Nephron (organoid): Measurements from ENCODE around the gene FOXL3.

Experiments used
- H3K27ac Mint-ChIP-seq, 3 experiments: 2 replicates each; pipeline ENCODE4 v1.8.0; 2020; ENCODE audit warnings: mixed read lengths in 3 of 3, mild to moderate bottlenecking in 2 of 3, moderate library complexity in 1 of 3
- H3K27me3 Mint-ChIP-seq: 2 replicates; pipeline ENCODE4 v1.8.0; 2021; ENCODE audit warnings: low read depth, mild to moderate bottlenecking, moderate library complexity, mixed read lengths
- H3K36me3 Mint-ChIP-seq: 2 replicates; pipeline ENCODE4 v1.8.0; 2020; ENCODE audit warnings: low read depth, mixed read lengths
- H3K4me1 Mint-ChIP-seq: 2 replicates; pipeline ENCODE4 v1.8.0; 2020; ENCODE audit warnings: mixed read lengths
- H3K4me3 Mint-ChIP-seq, 3 experiments: 2 replicates each; pipeline ENCODE4 v1.8.0; 2020; ENCODE audit warnings: mild to moderate bottlenecking in 3 of 3, mixed read lengths in 3 of 3, moderate library complexity in 2 of 3
- H3K9me3 Mint-ChIP-seq: 2 replicates; pipeline ENCODE4 v1.8.0; 2020; ENCODE audit warnings: mixed read lengths
- TF ChIP-seq, protein P1 (sequence below), 3 experiments: fragments of 200-600 bp; sonication (generic); IDR thresholded peaks; one replicate each; pipeline ENCODE4 v1.5.0; 2021; ENCODE audit warnings: antibody characterized with exemption in 3 of 3; ENCODE audit not compliant: unreplicated experiment in 3 of 3

Gene FOXL3

DNA sequence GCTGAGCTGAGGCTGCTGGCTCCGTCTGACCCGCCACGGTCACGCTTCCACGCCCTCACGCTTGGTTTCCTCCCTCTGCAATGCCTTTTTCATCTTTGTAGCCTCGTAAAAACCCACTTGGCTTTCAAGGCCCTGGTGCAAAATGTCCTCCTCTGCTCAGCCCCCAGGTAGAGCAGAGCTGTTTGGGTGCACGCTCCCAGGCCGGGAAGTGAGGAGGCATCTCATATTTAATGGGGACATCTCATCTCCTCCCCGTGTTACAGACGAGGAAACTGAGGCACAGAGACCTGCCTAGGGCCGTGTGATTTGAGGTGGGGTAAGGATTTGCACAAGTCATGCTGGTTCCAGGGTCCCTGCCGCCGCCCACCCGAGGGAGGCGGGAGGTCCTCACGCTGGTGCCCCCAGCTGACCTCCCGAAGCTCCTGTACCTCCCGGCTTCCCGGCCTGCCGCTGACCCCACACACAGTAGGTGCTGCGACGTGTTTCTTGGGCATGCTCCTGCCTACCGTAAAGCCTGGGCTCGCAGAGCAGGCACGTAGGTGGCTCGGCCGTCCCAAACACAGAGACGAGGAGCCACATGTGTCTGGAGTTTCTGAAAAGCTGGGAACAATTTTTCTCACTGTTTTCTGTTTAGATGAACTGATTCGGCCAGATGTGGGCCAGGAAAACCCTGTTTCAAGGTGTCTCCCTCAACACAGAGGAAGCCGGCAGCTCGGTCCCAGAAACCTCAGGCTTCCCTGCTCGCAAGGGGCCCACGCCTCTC lies 11.5 kb downstream of the FOXL3 start:
- Mint-ChIP-seq H3K4me1 (peaks cover 11% of the 10 kb centered on the region), H3K9me3 (no peaks in the 10 kb centered on the region), H3K4me3 (no peak overlapping the region), H3K27ac (no peak overlapping the region), H3K27me3 (peaks cover 34% of the 10 kb centered on the region), H3K36me3 (no peaks in the 10 kb centered on the region)
- TF ChIP-seq, protein P1, sequence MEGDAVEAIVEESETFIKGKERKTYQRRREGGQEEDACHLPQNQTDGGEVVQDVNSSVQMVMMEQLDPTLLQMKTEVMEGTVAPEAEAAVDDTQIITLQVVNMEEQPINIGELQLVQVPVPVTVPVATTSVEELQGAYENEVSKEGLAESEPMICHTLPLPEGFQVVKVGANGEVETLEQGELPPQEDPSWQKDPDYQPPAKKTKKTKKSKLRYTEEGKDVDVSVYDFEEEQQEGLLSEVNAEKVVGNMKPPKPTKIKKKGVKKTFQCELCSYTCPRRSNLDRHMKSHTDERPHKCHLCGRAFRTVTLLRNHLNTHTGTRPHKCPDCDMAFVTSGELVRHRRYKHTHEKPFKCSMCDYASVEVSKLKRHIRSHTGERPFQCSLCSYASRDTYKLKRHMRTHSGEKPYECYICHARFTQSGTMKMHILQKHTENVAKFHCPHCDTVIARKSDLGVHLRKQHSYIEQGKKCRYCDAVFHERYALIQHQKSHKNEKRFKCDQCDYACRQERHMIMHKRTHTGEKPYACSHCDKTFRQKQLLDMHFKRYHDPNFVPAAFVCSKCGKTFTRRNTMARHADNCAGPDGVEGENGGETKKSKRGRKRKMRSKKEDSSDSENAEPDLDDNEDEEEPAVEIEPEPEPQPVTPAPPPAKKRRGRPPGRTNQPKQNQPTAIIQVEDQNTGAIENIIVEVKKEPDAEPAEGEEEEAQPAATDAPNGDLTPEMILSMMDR (IDR thresholded peaks at IDR 0.05; ENCODE audit: unreplicated experiment in 3 of 3) = no peak

DNA sequence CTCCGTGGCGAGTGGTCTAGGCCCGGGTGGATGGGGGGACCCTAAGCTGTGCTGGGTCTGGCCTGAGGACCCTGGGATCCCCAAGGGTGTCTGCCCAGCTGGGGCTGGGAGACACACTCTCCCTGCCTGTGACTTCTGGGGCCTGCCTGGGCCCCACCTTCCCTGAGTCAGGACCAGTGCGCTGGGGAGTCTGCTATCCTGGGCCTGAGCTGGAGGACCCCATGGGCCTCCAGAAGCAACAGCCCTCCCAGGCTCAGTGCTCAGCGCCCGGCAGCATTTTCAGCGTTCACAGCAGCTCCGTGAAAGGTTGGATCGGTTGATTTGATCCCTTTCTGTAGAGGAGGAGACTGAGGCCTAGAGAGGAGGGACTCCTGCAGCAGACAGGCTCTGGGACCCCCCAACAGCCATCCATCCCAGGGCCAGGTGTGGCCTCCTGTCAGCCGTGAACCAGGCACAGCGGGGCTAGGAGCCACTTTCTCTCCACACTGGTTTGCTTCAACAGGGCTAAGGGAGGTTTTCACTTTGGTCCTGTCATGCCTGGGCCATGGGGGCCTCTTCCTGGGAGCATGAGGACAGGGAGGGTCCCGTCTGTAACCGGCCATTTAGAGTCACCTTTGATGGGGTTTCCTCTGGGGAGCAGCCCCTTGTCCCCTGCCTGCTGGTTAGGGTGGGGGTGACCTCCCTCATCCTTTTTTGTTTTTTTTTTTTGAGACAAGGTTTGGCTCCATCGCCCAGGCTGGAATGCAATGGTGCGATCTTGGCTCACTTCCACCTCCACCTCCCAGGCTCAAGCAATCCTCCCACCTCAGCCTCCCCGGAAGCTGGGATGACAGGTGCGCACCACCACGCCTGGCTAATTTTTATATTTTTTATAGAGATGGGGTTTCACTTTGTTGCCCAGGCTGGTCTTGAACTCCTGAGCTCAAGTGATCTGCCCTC lies 12.4 kb downstream of the FOXL3 start:
- peaks cover 35% of the 10 kb centered on the region for H3K27me3 Mint-ChIP-seq
- H3K4me3 Mint-ChIP-seq = no peak overlapping the region
- no peaks in the 10 kb centered on the region for H3K36me3 Mint-ChIP-seq
- H3K4me1 Mint-ChIP-seq = peaks cover 11% of the 10 kb centered on the region
- H3K9me3 Mint-ChIP-seq = peaks cover 4% of the 10 kb centered on the region
- no peak overlapping the region for H3K27ac Mint-ChIP-seq
- TF ChIP-seq, protein P1 (IDR thresholded peaks at IDR 0.05; ENCODE audit: unreplicated experiment in 3 of 3) = no peak

DNA sequence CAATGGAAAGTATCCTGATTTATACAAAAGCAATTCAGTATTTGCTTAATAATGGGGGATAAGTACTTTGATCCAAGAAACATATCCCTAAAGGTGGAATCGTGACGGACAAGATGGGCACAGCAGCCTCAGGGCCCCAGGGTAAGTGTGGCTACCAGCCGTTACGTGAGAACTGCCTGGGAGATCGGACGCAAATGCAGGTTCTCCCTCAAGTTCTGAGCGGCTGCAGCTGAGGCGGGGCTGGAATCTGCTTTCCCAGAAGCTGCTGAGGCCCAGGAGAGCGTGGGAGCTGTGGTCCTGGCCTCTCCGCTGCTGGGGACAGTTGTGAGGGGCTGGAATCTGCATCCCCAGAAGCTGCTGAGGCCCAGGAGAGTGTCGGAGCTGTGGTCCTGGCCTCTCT lies 13.5 kb downstream of the FOXL3 start:
- Mint-ChIP-seq H3K9me3 (peaks cover 10% of the 10 kb centered on the region), H3K4me1 (peaks cover 11% of the 10 kb centered on the region), H3K27ac (peak overlapping the region in 1 of 3 experiments; percentile 45), H3K4me3 (no peak overlapping the region), H3K27me3 (peaks cover 33% of the 10 kb centered on the region), H3K36me3 (no peaks in the 10 kb centered on the region)
- TF ChIP-seq, protein P1 (IDR thresholded peaks at IDR 0.05; ENCODE audit: unreplicated experiment in 3 of 3) = no peak

DNA sequence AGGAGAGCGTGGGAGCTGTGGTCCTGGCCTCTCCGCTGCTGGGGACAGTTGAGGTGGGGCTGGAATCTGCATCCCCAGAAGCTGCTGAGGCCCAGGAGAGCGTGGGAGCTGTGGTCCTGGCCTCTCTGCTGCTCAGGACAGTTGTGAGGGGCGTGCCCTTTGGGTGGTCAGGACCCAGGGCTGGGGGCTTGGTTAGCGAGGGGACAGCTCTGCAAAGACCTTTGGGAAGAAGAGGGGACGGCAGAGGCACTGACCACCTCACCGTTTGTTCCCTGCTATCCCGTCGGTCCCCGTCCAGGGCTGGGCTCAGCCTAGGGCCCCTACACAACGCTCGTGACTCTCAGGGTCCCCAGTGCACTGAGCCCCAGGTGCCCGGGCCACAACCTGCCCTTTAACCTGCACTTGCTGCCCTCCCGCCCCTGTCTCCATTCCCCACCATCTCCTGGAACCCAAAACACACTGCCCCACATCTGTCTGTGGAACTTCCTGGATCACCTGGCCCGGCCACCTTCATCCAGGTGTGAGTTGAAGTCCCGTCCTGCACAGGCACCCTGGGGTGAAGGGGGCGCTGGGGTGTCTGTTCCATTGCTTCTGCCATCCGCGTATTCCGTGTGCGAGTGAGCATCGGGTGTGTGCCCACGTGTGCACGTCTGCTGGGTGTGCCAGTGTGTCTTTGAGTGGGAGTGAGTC lies 14.1 kb downstream of the FOXL3 start:
- Mint-ChIP-seq H3K4me1 (peaks cover 5% of the 10 kb centered on the region), H3K9me3 (peaks cover 10% of the 10 kb centered on the region), H3K27ac (peak overlapping the region in 1 of 3 experiments; percentile 22), H3K27me3 (peaks cover 27% of the 10 kb centered on the region), H3K36me3 (no peaks in the 10 kb centered on the region), H3K4me3 (no peak overlapping the region)
- TF ChIP-seq, protein P1 (IDR thresholded peaks at IDR 0.05; ENCODE audit: unreplicated experiment in 3 of 3) = no peak

- peaks cover 10% of the 10 kb centered on the region for H3K9me3 Mint-ChIP-seq
These were observed 14.8 kb downstream of the FOXL3 start for GRCh38 chr7:304574-305409.

More at GRCh38 chr7:304574-305409, 14.8 kb downstream of the FOXL3 start:
- Mint-ChIP-seq H3K4me3 (no peak overlapping the region), H3K27me3 (peaks cover 21% of the 10 kb centered on the region), H3K36me3 (no peaks in the 10 kb centered on the region), H3K4me1 (peaks cover 5% of the 10 kb centered on the region), H3K27ac (peak overlapping the region in 1 of 3 experiments; percentile 22)
- TF ChIP-seq, protein P1 (IDR thresholded peaks at IDR 0.05; ENCODE audit: unreplicated experiment in 3 of 3) = no peak
